ENCODE results near the gene FUZ.

Gene FUZ

GRCh38 chr19:49851456-49852259 is 38.6 kb upstream of the FUZ start:
- DNase-seq (ENCODE audit: low read depth in 2 of 2), result no peak

DNA sequence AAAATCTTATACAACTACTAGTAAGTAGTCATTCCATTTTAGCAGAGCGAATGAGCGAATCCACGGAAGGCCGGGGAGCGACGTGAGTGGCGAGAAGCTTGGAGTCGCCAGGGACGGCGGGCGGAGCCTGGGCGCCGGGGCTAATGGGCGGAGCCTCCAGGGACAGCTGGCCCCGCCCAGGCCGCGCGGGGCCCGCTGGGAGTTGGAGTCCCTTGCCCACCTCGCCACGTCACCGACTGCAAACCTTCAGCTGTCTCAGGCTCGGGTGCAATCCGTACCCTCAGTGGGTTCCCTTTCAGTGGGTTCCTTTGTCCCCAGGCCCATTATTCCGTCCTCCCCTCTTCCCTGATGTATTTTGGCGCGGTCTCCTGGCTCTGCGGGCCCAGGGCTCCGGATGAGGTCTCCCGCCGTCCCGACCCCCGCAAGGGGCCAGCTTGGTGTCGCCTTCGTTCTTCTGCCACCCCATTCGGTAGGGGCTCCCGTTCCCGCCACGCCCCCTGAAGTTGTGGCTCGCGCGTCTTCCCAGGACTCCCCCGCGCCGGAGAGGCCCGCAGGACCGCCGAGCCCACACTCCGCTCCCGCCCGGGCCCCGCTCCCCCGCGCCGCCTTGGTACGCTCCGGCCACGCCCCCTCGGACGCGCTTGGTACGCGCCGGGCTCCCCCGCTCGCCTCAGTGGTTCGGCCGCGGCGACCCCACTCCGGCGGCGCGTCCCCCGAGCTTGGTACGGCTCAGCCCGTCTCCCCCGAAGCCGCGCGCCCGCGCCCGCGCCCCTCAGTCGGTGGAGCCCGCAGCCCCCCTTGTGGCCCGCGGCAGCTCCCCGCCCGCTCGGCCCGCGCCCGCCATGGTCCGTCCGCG is 37.6 kb upstream of the FUZ start, which contains the start of gene PTOV1:
Gene PTOV1, plus strand, starts transcription at position 673 of the 856 bp plus-strand sequence.
- DNase-seq (ENCODE audit: low read depth in 2 of 2), result peak; percentile 78 to 79

DNA sequence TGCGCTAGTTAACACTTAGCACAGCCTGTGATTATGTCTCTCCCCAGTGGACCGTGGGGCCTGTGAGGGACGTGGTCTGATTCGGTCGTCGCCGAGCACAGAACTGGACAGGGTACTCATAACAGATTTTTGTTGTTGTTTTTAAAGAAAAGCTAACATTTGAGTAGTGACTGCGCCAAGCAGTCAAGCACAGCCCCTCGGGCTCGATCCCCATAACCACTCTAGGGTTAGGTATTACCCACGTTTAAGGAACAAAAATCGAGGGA is 37.1 kb upstream of the FUZ start:
- no peak for DNase-seq (ENCODE audit: low read depth in 2 of 2)

GRCh38 chr19:49849433-49850220 is 36.5 kb upstream of the FUZ start:
- no peak for DNase-seq (ENCODE audit: low read depth in 2 of 2)

- DNase-seq (ENCODE audit: low read depth in 2 of 2), result no peak
Measured at GRCh38 chr19:49848938-49849337, 35.8 kb upstream of the FUZ start.

DNA sequence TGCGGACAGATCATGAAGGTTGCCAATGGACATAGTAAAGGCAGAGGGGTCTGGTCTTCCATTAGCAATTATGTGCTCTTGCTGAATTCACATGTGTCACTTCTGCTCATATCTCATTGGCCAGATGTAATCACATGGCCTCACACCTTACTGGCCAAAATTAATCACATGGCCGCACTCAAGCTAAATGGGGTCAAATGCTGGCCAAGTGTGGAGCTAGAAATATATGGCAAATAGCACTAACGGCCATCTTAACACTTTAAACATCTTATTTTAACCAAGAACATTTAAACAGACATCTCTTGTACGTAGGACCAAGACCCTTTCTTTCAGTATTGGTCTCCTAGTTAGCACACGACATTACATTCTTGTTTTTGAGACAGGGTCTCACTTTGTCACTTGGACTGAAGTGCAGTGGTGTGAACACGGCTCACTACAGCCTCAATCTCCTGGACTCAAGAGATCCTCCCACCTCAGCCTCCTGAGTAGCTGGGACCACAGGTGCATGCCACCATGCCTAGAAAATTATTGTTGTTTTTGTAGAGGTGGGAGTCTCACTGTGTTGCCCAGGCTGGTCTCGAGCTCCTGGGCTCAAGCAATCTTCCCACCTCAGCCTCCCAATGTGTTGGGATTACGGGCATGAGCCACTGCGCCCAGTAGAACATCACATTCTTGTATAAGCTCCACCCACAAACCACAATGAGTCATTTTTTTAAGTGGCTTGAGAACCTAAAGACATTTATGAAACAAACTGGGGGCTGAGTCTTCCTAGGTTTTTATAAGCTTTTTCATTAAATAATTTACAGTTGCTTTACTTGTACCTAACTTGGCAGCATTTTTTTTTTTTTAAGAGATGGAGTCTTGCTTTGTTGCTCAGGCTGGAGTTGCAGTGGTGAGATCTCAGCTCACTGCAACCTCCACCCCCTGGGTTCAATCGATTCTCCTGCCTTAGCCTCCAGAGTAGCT is 34.9 kb upstream of the FUZ start:
- DNase-seq (ENCODE audit: low read depth in 2 of 2), result peak in 1 of 2 experiments; percentile 31

DNA sequence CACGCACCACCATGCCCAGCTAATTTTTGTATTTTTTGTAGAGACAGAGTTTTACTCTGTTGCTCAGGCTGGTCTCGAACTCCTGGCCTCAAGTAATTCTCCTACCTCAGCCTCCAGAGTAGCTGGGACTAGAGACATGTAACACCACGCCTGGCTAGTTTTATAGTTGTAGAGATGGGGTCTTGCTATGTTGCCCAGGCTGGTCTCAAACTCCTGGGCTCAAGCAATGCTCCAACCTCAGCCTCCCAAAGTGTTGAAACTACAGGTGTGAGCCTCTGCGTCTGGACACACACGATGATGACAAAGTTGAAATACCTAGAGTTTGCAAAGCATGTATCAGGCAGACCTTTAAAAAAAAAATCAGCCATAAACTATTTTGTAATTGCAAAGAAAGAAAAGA is 33.3 kb upstream of the FUZ start:
- no peak for DNase-seq (ENCODE audit: low read depth in 2 of 2)

DNA sequence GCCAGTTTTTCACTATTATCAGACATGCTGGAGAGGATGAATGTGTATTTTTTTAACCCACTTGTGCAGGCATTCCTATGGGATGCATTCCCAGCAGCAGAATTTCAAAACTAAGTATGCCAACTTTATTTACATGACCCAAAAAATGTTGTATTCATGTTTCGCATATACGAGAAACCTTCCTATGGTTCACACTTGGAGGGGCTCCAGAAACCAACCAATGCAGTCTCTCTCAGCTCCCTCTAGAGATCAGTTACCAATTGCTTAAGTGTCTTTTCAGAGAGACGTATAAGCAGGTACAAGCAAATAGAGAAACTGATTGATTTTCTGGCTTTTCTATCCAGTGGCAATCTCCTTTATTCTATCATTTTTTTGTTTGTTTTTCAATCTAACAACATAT is 32.3 kb upstream of the FUZ start:
- no peak for DNase-seq (ENCODE audit: low read depth in 2 of 2)

GRCh38 chr19:49844138-49845095 is 31.3 kb upstream of the FUZ start:
- no peak for DNase-seq (ENCODE audit: low read depth in 2 of 2)

- DNase-seq (ENCODE audit: low read depth in 2 of 2), result no peak
Measured at GRCh38 chr19:49843265-49843664, 30.2 kb upstream of the FUZ start.

- DNase-seq (ENCODE audit: low read depth in 2 of 2), result no peak
Measured at GRCh38 chr19:49840736-49841249, 27.7 kb upstream of the FUZ start.

DNA sequence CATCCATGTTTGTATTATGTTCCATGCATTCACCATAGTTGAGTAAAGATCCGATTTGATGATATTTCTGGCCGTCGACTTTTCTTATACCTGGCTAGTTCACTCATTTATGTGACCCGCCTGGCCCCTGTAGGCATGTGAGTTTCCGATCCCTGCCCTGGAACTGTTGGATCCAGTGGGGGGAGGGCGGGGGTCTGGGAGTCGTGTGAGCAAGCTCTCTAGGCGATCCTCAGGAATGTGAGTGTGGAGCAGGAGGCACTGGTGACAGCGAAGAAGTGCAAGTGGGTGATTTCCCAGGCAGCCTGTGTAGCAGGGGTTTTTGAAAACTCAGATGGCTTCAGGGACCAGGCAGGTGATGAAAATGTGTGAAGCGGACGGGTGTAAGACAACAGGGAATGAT is 27.2 kb upstream of the FUZ start:
- no peak for DNase-seq (ENCODE audit: low read depth in 2 of 2)

- DNase-seq (ENCODE audit: low read depth in 2 of 2), result no peak
Measured at GRCh38 chr19:49839713-49840112, 26.6 kb upstream of the FUZ start.

DNA sequence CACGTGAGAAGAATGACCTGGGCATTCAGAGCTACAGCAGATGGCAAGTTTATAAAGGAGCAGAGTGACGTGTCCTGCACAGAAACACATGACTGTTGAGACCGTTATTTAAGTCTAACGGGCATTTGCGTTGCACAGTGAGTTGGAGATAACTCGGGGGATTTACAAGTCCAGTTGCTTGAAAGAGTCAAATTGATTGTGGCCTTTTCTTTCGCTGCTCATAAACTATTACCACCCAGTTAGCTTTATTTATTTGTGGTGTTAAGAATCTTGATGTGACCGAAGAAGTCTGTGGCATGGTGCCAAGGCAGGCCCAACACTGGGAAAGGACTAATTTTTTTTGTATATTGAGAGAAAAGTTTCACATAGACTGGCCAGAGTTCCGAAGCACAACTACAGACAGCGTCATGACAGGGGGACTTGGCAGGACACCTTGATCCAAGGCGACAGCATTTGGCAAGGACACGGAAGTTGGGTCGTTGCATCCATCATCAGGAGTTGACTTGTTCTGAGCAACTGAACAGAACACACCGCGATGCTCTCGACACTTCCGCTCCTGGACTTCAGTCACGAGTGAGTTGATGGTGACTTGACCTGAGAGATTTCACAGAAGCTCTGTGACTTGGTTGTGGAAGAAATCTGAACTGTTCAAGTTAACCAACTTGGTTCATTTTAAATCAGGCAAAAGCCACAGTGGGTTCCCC is 25.9 kb upstream of the FUZ start:
- no peak for DNase-seq (ENCODE audit: low read depth in 2 of 2)

DNA sequence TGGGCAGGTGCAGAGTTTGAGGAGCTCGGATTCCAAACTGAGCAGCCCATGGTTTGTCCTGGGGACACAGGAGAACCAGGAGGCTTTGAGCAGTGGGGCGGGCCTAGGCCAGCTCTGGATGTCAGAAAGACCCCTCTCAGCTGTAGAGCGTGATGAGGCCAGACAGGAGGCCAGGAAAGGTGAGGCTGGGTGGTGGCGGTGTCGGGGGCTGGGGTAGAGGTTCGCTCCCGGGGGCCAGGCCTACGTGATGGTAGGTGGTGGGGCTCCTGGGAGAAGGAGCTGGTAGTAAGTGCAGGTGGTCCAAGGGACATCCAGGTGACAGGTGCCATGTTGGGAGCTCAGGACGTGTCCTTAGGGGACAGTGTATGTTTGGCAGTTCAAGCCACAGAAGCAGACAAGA is 24.3 kb upstream of the FUZ start:
- no peak for DNase-seq (ENCODE audit: low read depth in 2 of 2)

DNA sequence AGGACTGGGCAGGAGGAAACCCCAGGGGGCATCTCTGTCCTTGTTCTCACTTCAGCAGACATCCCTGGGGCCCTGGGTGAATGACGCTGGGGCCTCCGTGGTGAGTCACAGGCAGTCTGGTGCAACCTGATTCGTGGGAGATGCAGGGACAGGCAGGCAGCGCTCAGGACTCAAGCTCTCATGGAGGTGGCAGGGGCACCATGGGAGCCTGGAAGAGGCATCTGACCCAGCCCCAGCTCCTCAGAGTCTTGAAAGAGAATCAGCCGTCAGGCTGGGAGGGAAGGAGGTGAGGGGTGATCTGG is 23.9 kb upstream of the FUZ start:
- DNase-seq (ENCODE audit: low read depth in 2 of 2), result no peak

GRCh38 chr19:49836176-49837008 is 23.3 kb upstream of the FUZ start:
- DNase-seq (ENCODE audit: low read depth in 2 of 2), result no peak

DNA sequence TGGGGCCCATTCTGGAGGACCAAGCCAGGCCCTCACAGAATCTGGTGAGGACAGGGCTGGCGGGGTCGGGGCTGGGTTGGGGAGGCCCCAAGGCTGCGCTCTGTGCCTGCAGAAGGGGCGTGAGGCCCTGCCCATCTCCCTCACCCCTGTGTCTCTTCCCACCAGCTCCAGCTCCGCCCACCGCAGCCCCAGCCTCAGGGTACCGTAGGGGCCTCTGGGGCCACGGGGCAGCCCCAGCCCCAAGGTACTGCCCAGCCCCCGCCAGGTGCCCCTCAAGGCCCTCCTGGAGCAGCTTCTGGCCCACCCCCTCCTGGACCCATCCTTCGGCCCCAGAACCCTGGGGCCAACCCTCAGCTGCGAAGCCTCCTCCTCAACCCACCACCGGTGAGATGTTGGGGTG is 22.5 kb upstream of the FUZ start:
- no peak for DNase-seq (ENCODE audit: low read depth in 2 of 2)

- DNase-seq (ENCODE audit: low read depth in 2 of 2), result no peak
Measured at GRCh38 chr19:49833599-49833998, 20.5 kb upstream of the FUZ start.

Data from fibroblast of skin of left biceps (primary cell).